CD4-positive, alpha-beta T cell treated with Interleukin-4 for 1 hour (primary cell): ENCODE data around the gene TEX52.
A peak's percentile ranks its signal among the peaks of the same experiment; 100 is the strongest.

Experiments
- DNase-seq, 2 donors: peaks; one replicate each; pipeline ENCODE4 v3.0.0-alpha.2; 2020 to 2022

The TEX52 gene

DNA sequence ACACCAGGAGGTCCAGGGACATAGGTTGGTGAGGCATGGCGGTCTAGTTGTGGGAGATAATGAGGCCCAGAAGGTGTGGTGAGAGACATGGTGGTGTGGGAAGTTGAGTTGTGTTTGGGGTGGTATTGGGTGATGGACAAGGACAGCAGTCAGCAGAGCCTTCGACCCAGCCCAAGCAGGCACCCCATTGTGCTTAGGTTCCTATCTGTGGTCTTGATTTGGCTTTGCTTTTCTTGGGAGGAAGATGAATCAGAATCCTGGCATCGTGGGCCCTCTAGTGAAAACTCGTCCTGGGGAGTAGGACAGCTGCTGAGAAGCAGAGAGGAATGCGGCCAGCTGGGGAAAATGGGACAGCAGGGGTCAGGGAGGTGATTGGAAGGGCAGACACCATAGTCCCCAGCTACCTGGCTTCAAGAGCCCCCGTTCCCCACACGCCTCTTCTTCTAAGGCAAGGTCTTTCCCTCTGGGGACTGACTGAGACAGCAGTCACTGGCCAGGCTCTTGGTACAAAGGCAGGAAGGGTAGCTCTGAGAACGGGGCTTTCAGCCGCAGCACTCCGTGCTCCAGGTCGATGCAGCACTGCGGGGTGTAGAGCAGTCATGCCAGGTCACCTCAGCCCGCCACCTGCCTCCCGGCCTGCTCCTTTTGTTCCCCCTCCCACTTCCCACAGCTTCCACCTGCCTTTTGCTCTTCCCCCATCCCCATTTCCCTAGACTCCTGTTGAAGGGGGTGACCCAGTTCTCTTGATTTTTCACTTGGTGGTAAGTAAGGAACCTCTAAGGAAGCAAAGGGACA lies 29.9 kb downstream of the TEX52 start:
- no peak for DNase-seq

DNA sequence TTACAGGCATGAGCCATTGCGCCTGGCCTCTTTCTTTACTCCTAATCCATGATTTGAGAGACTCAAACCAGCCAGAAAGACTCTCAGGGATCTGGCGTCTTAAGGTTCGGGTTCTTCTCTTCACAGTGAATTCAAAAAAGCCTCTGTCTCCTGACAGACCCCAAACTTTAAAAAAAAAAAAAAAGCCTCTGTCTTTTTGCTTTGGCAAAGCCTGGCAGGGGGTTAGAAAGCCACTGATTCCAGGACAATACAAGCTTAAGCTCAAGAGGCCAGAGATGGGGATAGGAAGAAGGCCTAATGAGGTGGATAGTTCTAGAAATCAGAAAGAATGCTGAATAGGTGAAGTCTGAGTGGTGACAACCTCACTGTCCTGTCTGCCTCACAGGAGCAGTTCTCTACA lies 30.8 kb downstream of the TEX52 start:
- DNase-seq = no peak

DNA sequence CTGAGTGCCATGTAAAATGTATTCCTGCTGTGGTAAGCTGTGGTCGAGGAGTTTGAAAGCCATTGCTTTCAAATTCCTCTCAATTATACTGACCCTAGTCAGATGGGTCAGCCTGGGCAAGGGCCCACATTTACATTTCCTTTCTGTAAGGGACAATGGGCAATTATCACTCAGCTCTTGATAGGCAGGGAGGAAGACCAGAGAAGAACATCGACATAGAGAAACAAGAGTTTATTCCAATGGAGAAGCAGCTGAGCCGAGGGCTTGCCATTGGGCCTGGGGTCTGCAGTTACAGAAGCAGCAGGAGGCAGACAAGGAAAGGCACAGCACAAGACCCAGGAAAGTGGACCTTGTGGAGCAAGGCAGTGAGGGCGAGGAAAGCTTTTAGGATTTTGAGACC lies 31.7 kb downstream of the TEX52 start:
- no peak for DNase-seq

DNA sequence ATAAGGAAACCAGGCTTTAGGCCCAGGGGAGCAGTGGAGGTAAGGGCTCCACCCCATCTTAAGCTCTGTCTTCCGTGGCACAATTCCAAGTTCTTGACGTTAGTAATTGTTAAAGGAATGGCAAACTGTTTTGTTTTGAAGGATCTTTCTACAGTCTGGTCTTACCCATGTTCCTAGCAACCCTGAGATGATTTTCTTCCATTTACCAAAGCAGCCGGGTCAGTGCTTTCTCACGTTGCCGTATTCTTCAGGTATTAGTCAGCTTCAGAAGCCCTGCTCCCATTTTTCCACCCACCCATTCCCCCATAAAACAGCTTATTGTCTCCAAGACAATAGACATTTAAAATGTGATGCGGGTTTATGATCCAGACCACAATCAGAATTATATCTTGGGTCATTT lies 32.3 kb downstream of the TEX52 start:
- DNase-seq = no peak

DNA sequence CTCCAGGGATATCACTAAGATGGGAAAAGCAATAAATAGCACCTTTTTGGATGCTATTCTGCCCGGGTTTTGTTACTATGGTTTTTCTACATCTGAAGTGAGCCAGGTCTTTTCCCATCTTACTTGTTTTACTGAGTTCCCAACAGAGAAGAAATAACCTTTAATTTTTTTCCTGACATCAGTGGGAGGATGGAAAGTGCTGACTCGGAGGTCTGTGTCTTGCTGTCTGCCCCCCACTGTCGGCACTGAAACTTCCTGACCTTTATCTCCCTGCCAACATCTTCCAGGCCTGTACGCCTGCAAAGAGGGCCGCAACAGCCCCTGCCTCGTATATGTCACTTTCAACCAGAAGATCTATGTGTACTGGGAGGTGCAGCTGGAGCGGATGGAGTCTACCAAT lies 33.4 kb downstream of the TEX52 start:
- DNase-seq = no peak

DNA sequence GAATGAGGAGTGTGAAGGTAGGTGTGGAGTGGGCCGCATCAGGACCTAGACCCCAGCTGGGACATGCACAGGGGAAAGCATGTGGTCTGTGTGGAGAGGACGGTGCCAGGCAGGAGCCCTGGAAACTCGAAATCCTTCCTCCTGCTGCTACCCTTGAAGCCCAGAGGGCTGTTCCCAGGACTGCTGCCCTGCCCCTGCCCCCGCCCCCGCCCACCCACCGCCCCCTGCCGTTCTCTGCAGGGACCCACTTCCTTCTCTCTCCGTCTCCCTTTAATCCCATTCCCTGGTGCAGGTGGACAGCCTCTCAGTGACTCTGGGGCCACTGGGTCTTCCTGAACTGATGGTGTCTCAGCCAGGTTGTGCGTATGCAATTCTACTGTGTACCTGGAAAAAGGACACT lies 36.4 kb downstream of the TEX52 start:
- no peak for DNase-seq

DNA sequence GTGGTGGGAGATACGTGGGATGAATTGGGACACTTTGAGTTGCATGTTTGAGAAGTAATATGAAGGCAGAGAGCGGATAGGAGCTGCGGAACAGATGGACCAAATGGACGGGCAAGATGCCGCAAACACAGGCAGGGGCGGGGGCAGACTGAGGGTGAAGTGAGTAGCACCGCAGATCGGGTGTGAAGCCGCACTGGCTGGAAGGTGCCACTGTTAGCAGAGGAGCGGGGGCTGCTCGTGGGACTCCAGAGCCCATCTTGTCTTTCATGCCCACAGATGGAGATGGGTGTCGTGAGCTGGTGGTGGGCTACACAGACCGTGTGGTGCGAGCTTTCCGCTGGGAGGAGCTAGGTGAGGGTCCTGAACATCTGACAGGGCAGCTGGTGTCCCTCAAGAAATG lies 37.0 kb downstream of the TEX52 start:
- no peak for DNase-seq

DNA sequence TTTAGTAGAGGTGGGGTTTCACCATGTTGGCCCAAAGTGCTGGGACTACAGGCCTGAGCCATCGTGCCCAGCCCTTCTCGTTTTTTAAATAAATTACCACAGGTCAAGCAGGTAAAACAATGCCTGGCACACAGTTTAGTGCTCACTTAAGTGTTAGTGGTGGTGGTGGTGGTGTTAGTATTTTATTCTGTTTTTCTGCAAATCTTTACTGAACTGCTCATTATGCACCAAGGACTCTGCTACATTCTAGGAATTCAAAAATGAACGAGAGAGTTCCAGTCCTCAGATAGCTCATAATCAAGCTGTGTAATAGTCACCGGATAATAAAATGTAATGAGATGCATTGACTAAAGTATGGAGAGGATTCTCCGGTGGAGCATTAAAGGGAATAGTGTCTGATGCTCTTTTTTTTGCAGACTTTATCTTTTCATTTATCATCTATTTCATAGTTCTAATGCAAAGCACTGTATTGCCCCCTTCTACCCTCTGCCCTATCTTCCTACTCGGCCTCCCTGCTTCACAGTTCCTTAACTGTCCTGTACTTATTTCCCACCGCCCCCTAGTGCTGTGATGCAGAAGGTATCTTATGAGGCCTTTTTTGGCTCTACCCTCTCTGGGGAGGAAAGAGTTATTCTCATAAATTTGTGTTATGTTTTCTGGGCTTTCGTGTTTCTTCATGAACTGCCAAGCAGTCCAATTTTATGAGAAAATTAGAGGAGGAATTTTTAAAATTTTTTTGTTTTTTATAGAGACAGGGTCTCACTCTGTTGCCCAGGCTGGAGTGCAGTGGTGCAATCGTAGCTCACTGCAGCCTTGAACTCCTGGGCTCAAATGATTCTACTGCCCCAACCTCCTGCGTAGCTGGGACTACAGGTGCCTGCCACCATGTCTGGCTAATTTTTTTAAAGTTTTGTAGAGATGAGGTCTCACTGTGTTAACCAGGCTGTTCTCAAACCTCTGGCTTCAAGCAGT lies 43.3 kb downstream of the TEX52 start:
- DNase-seq = peak; percentile 49 to 61

DNA sequence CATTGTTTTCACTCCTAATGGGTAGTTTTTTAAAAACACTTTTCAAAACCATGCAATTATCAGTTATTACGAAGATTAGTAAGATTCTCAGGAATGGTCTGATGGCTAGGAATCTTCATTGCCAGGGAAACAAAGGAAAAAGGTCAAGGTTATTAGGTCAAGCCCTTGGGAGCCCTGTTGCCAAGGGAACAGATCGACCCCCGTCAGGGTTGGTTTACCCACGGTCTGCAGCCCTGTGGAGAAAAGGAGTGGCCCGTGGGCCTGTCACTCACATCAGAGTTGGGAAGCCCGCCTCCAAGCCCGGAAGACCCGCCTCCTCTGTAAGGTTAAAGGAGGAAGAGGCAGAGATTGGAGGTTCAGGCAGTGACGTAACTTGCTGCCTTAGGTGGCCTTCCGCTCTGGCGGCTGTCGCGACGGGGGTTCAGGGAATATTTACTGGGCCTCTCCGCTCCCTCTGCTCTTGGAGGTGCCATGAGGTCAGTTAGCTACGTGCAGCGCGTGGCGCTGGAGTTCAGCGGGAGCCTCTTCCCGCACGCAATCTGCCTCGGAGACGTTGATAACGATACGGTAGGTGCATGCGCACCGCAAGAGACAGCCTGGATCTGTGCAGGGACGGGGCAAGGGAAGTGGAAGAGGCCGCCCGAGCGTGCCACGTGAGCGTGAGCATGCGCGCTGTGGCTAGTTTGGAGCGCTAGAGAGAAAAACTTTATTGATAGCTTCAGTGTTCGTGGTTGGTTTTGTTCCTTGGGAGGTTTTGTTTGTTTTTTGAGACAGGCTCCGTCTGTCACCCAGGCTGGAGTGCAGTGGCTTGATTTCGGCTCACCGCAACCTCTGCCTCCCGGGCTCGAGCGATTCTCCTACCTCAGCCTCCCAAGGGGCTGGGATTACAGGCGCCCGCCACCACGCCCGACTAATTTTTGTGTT lies 44.3 kb downstream of the TEX52 start, which contains the start of gene ITFG2:
Gene ITFG2 (plus strand): TSS at position 379 of the 924 bp plus-strand sequence. CDS start 93 bp downstream, at position 472.
- DNase-seq = peak; percentile 98

DNA sequence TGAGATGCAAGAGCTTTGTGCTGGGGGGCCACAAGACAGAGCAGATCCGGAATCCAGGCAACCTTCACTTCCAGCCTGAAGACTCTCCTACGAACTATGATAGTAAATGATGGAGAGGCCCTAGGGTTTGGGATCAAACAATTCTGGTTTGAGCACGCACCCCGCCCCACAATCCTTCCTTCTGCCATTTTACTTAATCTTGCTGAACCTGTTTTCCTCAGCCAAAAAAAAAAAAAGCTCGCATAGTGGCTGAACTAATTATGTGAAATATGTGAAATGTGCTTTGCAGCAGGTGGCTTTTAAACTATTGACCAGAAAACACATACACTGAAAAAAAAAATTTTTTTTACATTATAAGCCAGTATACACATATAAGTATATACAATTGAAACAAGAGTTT lies 45.0 kb downstream of the TEX52 start:
- no peak for DNase-seq

DNA sequence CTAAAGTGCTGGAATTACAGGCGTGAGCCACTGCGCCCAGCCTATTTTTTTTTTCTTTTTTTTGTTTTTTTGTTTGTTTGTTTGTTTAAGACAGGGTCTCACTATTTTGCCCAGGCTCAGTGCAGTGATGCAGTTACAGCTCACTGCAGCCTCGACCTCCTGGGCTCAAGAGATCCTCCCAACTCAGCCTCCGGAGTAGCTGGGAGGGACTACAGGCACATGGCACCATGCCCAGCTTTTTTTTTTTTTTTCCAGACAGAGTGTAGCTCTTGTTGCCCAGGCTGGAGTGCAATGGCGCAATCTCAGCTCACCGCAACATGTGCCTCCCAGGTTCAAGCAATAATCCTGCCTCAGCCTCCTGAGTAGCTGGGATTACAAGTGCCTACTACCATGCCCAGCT lies 50.1 kb downstream of the TEX52 start:
- no peak for DNase-seq

DNA sequence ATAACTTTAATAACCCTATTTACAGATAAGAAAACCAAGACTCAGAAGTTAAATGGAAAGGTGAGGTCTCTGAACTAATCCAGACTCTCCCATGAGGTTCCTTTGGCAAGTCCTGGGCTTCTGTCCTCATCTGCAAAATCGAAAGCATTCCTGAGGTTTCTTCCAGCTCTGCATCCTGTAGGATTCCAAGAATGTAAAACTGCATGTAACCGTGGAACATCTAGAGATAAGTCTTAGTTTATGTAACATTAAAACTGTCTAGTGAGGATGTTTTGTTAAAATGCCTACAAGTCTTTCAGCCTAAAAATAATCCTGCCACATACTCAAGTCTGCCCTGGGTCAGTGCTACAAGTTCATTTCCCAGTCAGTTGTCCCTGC lies 51.7 kb downstream of the TEX52 start:
- no peak for DNase-seq

DNA sequence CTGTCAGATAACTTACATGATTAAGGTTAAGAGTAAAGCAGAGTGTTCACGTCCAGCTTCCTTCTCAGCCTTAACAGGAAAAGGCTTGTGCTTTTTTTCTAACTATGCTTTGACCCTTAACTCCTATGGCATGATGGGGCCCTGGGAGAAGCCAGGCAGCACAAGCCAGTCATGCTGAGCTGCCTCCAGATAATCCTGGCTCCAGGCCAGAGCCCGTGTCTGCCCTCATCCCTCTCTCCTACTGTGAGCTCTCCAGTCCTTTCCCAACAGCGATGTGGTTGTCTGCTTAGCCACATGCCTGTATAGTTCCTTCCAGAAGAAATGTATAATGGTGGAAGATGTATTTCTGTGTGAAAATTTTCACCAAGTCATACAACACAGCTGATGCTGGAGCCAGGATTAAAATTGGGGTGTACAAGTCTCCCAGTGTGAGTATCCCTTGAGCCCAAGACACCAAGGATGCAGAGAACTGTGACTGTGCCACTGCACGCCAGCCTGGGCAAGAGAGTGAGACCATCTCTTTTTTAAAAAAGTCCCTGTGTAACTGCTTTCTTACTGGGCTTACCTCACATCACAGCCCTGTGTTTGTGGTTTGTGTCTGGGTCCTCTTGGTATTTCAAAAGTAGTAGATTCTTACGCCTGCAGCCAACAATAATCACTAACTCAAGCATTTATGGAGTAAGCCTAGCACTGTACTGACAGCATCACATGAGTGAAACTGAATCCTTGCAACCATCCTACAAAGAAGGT lies 52.3 kb downstream of the TEX52 start:
- no peak for DNase-seq

DNA sequence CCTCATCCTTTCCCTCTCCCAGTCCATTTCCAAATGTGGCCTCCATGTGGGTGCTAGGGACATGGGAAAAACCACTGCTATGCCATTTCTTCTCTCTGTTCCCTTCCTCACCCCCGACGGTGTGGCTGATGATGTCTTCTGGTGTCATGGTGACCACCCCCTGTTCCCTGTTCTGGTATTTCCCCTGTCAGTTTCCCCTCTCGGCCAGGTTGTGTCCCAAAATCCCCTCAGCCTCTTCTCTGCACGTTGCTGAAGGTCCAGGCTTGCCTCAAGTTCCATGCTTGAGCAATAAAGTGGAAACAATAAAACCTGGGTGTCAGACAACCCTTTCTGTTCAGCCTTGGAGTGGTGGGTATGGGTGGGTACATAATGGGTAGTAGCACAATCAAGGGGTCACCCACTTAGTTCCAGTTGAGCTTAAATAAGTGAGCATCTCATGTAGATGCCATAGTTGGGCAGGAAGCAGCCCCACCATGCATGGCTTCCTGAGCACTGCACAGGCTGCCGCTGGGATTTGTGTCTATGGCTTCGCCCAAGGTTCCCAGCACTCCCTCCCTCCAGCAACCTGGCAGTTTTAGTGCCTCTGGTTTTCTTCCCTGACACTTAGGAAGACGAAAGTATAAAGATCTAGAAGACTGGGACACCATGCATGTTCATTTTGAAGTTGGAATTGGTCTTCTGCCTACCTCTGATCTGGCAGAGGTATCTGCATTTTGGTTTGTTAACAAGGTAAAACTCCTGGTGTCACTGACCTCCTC lies 53.0 kb downstream of the TEX52 start:
- DNase-seq = no peak

DNA sequence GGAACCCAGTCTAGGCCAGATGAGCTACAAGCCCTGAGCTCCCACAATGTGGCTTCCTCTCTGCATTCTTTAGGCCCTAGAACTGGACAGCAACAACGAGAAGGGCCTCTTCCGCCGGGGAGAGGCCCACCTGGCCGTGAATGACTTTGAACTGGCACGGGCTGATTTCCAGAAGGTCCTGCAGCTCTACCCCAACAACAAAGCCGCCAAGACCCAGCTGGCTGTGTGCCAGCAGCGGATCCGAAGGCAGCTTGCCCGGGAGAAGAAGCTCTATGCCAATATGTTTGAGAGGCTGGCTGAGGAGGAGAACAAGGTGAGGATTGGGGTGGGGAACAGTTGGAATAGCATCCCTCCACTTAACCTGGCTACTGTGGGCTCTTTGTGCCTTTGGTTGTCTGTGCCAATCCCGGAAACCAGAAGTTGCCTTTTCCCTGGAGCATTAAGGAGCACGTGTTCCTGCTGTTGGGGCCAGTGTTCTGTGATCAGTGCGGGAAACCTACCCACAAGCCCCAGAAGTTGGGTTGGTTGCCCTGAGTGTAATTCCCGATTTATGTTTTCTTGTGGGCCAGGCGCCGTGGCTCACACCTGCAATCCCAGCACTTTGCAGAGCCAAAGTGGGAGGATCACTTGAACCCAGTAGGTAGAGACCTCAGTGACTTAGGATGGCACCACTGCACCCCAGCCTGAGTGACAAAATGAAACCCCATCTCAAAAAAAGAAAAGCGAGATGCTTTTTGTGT lies 55.6 kb downstream of the TEX52 start:
- no peak for DNase-seq

DNA sequence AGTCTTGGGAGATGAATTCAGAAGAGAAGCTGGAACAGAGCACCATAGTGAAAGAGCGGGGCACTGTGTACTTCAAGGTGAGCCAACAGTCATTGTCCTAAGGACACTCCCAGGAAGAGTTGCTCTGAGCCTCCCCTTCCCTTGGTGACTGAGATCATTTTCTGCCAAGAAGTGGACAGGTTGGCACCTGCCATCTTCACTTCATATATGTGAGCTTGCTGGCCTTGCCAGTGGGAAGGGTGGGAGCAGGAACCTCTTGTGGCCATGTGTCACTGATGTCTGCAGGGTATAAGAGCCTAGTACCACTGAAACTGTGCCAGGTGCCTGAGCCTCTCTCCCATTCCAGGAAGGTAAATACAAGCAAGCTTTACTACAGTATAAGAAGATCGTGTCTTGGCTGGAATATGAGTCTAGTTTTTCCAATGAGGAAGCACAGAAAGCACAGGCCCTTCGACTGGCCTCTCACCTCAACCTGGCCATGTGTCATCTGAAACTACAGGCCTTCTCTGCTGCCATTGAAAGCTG lies 56.7 kb downstream of the TEX52 start:
- DNase-seq = no peak
